Activated B cell treated with CpG ODN at 0.5 μM for 24 hours (primary cell): ENCODE measurements around the gene MREG. TPM values are rescaled to one million over a fixed set of nuclear protein-coding genes. Genes with fewer than 3 reads are reported as not detected.
"Not testable (repeated sequence)": the region's sequence is repeated elsewhere in the genome, so short reads cannot be mapped to it uniquely, and the experiment has no call there.

Experiments
- ATAC-seq: fragments of 200-7000 bp; cut with Tn5 transposase; one replicate; pipeline ENCODE4 v1.10.0; 2021; ENCODE audit warnings: low read depth, mild to moderate bottlenecking, moderate library complexity
- CTCF ChIA-PET: fragments of 350-600 bp; sonication (Branson Sonifier 250); formaldehyde crosslinking; loops from one replicate; lab custom pipeline; 2021; ENCODE audit warnings: antibody characterized with exemption; lab: Charles Lee
- POLR2A ChIA-PET: fragments of 350-600 bp; sonication (Branson Sonifier 250); formaldehyde crosslinking; loops from one replicate; lab custom pipeline; 2021; ENCODE audit warnings: antibody characterized with exemption; lab: Charles Lee
- DNase-seq: peaks from one replicate; pipeline ENCODE4 v3.0.0; 2022
- H3K27ac Mint-ChIP-seq: one replicate; pipeline ENCODE4 v1.8.0; 2020; ENCODE audit warnings: mixed read lengths
- H3K27me3 Mint-ChIP-seq: one replicate; pipeline ENCODE4 v1.8.0; 2021; ENCODE audit warnings: mixed read lengths
- H3K36me3 Mint-ChIP-seq: one replicate; pipeline ENCODE4 v1.8.0; 2021; ENCODE audit warnings: low read depth, mixed read lengths
- H3K4me1 Mint-ChIP-seq: one replicate; pipeline ENCODE4 v1.8.0; 2021; ENCODE audit warnings: mixed read lengths
- H3K4me3 Mint-ChIP-seq: one replicate; pipeline ENCODE4 v1.8.0; 2020; ENCODE audit warnings: mild to moderate bottlenecking, mixed read lengths
- H3K9me3 Mint-ChIP-seq: one replicate; pipeline ENCODE4 v1.8.0; 2020; ENCODE audit warnings: mixed read lengths
- intact Hi-C: fragments of 100-400 bp; cut with micrococcal nuclease; formaldehyde crosslinking; loops from one replicate; pipeline ENCODE4 v1.15.1; 2024
- total RNA-seq: library from RNA; stranded (reverse); gene quantifications from 2 replicates; pipeline ENCODE4 v1.2.3, GENCODE V29; 2022
- TF ChIP-seq, protein P1 (sequence below): fragments of 200-600 bp; IDR thresholded peaks from one replicate; pipeline ENCODE4 v1.8.0; 2022; ENCODE audit warnings: antibody characterized with exemption, mild to moderate bottlenecking

The MREG gene
- total RNA-seq, 1 donor from 2014 or later, result 16.6 TPM

- TF ChIP-seq, protein P1, sequence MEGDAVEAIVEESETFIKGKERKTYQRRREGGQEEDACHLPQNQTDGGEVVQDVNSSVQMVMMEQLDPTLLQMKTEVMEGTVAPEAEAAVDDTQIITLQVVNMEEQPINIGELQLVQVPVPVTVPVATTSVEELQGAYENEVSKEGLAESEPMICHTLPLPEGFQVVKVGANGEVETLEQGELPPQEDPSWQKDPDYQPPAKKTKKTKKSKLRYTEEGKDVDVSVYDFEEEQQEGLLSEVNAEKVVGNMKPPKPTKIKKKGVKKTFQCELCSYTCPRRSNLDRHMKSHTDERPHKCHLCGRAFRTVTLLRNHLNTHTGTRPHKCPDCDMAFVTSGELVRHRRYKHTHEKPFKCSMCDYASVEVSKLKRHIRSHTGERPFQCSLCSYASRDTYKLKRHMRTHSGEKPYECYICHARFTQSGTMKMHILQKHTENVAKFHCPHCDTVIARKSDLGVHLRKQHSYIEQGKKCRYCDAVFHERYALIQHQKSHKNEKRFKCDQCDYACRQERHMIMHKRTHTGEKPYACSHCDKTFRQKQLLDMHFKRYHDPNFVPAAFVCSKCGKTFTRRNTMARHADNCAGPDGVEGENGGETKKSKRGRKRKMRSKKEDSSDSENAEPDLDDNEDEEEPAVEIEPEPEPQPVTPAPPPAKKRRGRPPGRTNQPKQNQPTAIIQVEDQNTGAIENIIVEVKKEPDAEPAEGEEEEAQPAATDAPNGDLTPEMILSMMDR, result no peak
- H3K36me3 Mint-ChIP-seq, result peaks cover 21% of the 10 kb centered on the region
- ChIA-PET POLR2A (no interaction called here), CTCF (interaction anchor here (1.6 kb wide), 1 partner anchor 12 kb away, joined by 7 read pairs; no protein-coding TSS in a partner anchor)
- no peak for ATAC-seq
- H3K27ac Mint-ChIP-seq, result no peak overlapping the region
- DNase-seq, result no peak
- peaks cover 3% of the 10 kb centered on the region for H3K4me1 Mint-ChIP-seq
- no peaks in the 10 kb centered on the region for H3K27me3 Mint-ChIP-seq
- H3K4me3 Mint-ChIP-seq, result no peak overlapping the region
- intact Hi-C loops, result no loop called here
- H3K9me3 Mint-ChIP-seq, result no peaks in the 10 kb centered on the region
Observed at GRCh38 chr2:215961981-215962380, 51.4 kb downstream of the MREG start.

GRCh38 chr2:215958257-215958656 lies 55.1 kb downstream of the MREG start:
- intact Hi-C loops, result no loop called here
- ChIA-PET POLR2A (no interaction called here), CTCF (interaction anchor here (1.2 kb wide), 1 partner anchor 65 kb away, joined by 3 read pairs; no protein-coding TSS in a partner anchor)
- Mint-ChIP-seq H3K9me3 (no peaks in the 10 kb centered on the region), H3K27ac (no peak overlapping the region), H3K27me3 (no peaks in the 10 kb centered on the region), H3K36me3 (peaks cover 18% of the 10 kb centered on the region), H3K4me3 (no peak overlapping the region), H3K4me1 (no peaks in the 10 kb centered on the region)
- DNase-seq (no peak), ATAC-seq (no peak)
- TF ChIP-seq, protein P1, result no peak

DNA sequence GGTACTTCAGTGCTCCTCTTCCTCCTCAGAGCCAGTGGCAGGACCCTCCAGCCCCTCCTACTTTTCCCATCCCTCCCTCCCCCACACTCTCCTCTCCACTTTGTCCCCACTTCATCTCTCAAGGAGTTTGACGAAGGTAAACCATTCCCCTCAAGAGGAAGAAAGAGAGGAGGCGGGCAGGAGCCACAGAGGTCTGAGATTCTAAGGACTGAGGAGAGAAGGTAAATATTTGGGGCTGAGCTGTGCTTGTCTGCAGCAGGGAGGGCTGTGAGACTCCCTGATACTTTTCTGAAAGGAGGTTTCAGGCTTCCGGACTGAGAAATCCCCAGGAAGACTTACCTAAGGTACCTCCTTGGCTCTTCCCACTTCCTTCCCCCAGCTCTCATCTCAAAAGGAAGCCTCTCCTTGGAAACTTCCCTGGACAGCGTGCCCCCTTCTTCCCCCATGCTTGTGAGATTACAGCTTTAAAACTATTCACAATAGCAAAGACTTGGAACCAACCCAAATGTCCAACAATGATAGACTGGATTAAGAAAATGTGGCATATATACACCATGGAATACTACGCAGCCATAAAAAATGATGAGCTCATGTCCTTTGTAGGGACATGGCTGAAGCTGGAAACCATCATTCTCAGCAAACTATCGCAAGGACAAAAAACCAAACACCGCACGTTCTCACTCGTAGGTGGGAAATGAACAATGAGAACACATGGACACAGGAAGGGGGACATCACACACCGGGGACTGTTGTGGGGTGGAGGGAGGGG lies 55.8 kb downstream of the MREG start:
- CTCF ChIA-PET, result interaction anchor here (0.8 to 1.2 kb wide), 2 partner anchors 66 kb away, joined by 3 read pairs; no protein-coding TSS in a partner anchor

GRCh38 chr2:215952860-215953637 lies 60.3 kb downstream of the MREG start:
- Mint-ChIP-seq H3K9me3 (no peaks in the 10 kb centered on the region), H3K27me3 (no peaks in the 10 kb centered on the region), H3K27ac (no peak overlapping the region), H3K4me3 (no peak overlapping the region), H3K4me1 (no peaks in the 10 kb centered on the region), H3K36me3 (peaks cover 6% of the 10 kb centered on the region)
- intact Hi-C loops, result no loop called here
- DNase-seq (no peak), ATAC-seq (no peak)
- POLR2A ChIA-PET, result no interaction called here
- TF ChIP-seq, protein P1, result no peak
- CTCF ChIA-PET, result interaction anchor here (4.6 kb wide), 1 partner anchor 70 kb away, joined by 96 read pairs; no protein-coding TSS in a partner anchor

More for the DNA sequence above, 55.8 kb downstream of the MREG start:
- POLR2A ChIA-PET, H3K27me3 Mint-ChIP-seq, H3K4me1 Mint-ChIP-seq, intact Hi-C loops, H3K9me3 Mint-ChIP-seq, H3K4me3 Mint-ChIP-seq, ATAC-seq, H3K27ac Mint-ChIP-seq, DNase-seq: not testable (repeated sequence)
- peaks cover 18% of the 10 kb centered on the region for H3K36me3 Mint-ChIP-seq

DNA sequence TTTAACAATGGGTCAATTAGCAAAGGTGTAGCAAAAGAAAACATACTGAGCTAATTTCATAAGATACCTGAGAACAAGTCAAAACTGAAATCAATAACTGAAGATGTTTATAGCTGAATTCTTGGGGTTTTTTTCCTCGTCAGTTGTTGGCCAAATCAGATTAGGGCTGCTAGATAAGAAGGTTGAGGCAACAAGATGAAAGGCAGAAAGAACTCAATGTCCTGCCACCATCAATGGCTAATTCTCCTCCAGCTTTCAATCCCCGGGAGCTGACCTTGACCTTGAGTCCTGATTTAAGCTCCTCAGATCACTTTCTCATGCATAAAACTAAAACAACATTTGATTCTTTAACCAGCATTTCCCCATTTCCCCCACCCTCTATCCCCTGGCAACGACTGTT lies 61.8 kb downstream of the MREG start:
- TF ChIP-seq, protein P1, result no peak
- intact Hi-C loops, result loop anchor here (2.0 kb wide), 1 partner anchor 61 kb away; the partner anchor contains the start of gene MREG
- no peak for ATAC-seq
- ChIA-PET POLR2A (no interaction called here), CTCF (interaction anchor here (1.2 to 4.6 kb wide), 4 partner anchors 65 to 158 kb away, joined by 3 to 96 read pairs (median 4); no protein-coding TSS in a partner anchor)
- Mint-ChIP-seq H3K36me3 (peaks cover 4% of the 10 kb centered on the region), H3K4me3 (no peak overlapping the region), H3K27ac (no peak overlapping the region), H3K9me3 (no peaks in the 10 kb centered on the region), H3K4me1 (no peaks in the 10 kb centered on the region), H3K27me3 (no peaks in the 10 kb centered on the region)
- DNase-seq, result no peak
